RWPE2 (cell line): ENCODE data around the gene TMPRSS2.

ENCODE experiments used
- ATAC-seq: fragments of 200-7000 bp; cut with Tn5 transposase; 3 replicates; pipeline ENCODE4 v1.9.1; 2021; ENCODE audit warnings: low read depth
- DNase-seq: peaks from one replicate; pipeline ENCODE4 v3.0.0-alpha.2; 2020; ENCODE audit warnings: low spot score
- H3K27ac ChIP-seq: fragments of 450-650 bp; 2 replicates; pipeline ENCODE4 v1.5.1; 2017; ENCODE audit warnings: mild to moderate bottlenecking; ENCODE audit not compliant: poor library complexity, severe bottlenecking
- H3K27me3 ChIP-seq: fragments of 250-450 bp; sonication (Bioruptor Pico); 2 replicates; pipeline ENCODE4 v1.5.1; 2021; ENCODE audit warnings: mild to moderate bottlenecking, moderate library complexity; ENCODE audit not compliant: insufficient read depth, poor library complexity, severe bottlenecking
- H3K36me3 ChIP-seq: fragments of 250-450 bp; sonication (Bioruptor Pico); 2 replicates; pipeline ENCODE4 v1.5.1; 2020; ENCODE audit warnings: low read depth, mild to moderate bottlenecking, moderate library complexity
- H3K4me1 ChIP-seq: fragments of 250-450 bp; sonication (Bioruptor Pico); 2 replicates; pipeline ENCODE4 v1.5.1; 2021; ENCODE audit warnings: mild to moderate bottlenecking, moderate library complexity; ENCODE audit not compliant: insufficient read depth, poor library complexity, severe bottlenecking
- H3K4me3 ChIP-seq: fragments of 250-450 bp; sonication (Bioruptor Pico); 2 replicates; pipeline ENCODE4 v1.5.1; 2021; ENCODE audit warnings: mild to moderate bottlenecking, moderate library complexity; ENCODE audit not compliant: severe bottlenecking
- H3K9me3 ChIP-seq: fragments of 250-450 bp; sonication (Bioruptor Pico); 2 replicates; pipeline ENCODE4 v1.5.1; 2021; ENCODE audit warnings: mild to moderate bottlenecking, moderate library complexity; ENCODE audit not compliant: severe bottlenecking
- CTCF ChIP-seq: fragments of 450-650 bp; IDR thresholded peaks from one replicate; pipeline ENCODE4 v1.5.1; 2017; ENCODE audit warnings: mild to moderate bottlenecking, moderate library complexity; ENCODE audit not compliant: poor library complexity, severe bottlenecking

Gene TMPRSS2

GRCh38 chr21:41443562-41443961 lies 64.4 kb downstream of the TMPRSS2 start:
- no peak for DNase-seq
- no peak for TF ChIP-seq CTCF
- ATAC-seq = no peak
- Histone ChIP-seq H3K27ac (no peak overlapping the region), H3K4me1 (no peaks in the 10 kb centered on the region), H3K4me3 (no peak overlapping the region), H3K9me3 (no peaks in the 10 kb centered on the region), H3K36me3 (no peaks in the 10 kb centered on the region; the same call in 1 of the 2 replicates), H3K27me3 (no peaks in the 10 kb centered on the region)

DNA sequence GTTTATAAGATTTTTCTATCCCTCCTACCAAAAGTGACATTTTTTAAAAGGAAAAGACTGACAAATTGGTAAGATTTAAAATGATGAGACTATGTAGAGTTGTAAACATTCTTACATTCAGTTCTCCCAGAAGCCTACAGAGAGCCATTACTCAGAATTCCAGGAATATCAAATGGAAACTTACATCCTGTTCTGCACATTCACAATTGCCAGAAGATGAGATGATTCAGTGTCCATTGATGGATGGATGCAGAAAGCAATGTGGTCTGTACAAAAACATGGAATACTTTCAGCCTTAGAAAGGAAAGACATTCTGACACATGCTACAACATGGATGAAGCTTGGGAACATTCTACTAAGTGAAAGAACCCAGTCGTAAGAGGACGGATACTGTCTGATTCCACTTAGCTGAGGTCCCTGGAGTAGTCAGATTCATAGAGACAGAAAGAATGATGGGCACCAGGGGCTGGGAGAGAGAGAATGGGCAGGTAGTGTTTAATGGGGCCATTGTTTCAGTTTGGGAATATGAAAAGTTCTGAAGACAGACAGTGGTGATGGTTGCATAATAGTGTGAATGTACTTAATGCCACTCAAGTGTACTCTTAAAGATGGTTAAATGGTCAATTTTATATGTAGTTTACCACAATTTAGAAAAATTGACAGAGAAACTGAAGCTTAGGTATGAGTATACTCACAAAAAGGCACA lies 65.3 kb downstream of the TMPRSS2 start:
- no peak for TF ChIP-seq CTCF
- H3K4me1 ChIP-seq = no peaks in the 10 kb centered on the region
- H3K27me3 ChIP-seq = no peaks in the 10 kb centered on the region
- DNase-seq (no peak), ATAC-seq (no peak)
- no peaks in the 10 kb centered on the region for H3K9me3 ChIP-seq
- H3K36me3 ChIP-seq = no peaks in the 10 kb centered on the region; the same call in 1 of the 2 replicates
- no peak overlapping the region for H3K4me3 ChIP-seq
- H3K27ac ChIP-seq = no peak overlapping the region

DNA sequence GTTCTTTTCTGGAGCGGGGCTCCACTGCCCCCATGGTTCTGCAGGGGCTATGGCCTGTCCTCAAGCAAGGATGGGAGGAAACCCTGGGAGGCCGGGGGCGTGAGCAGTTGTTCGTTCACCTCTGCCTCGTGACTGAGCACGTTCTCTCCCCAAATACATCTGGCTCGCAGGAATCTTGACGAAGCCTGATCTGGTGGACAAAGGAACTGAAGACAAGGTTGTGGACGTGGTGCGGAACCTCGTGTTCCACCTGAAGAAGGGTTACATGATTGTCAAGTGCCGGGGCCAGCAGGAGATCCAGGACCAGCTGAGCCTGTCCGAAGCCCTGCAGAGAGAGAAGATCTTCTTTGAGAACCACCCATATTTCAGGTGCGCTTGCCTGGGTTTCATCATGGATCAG lies 66.4 kb downstream of the TMPRSS2 start:
- Histone ChIP-seq H3K4me1 (no peaks in the 10 kb centered on the region), H3K27me3 (no peaks in the 10 kb centered on the region), H3K9me3 (no peaks in the 10 kb centered on the region), H3K4me3 (no peak overlapping the region), H3K36me3 (peaks cover 5% of the 10 kb centered on the region; the same call in 1 of the 2 replicates), H3K27ac (no peak overlapping the region)
- DNase-seq (no peak), ATAC-seq (no peak)
- TF ChIP-seq CTCF = no peak

GRCh38 chr21:41439248-41439647 lies 68.7 kb downstream of the TMPRSS2 start:
- peaks cover 21% of the 10 kb centered on the region for H3K36me3 ChIP-seq
- H3K9me3 ChIP-seq = peaks cover 7% of the 10 kb centered on the region
- DNase-seq (no peak), ATAC-seq (no peak)
- no peak overlapping the region for H3K27ac ChIP-seq
- TF ChIP-seq CTCF = no peak
- no peak overlapping the region for H3K4me3 ChIP-seq
- H3K27me3 ChIP-seq = no peaks in the 10 kb centered on the region
- H3K4me1 ChIP-seq = no peaks in the 10 kb centered on the region

GRCh38 chr21:41438425-41439113 lies 69.4 kb downstream of the TMPRSS2 start:
- Histone ChIP-seq H3K9me3 (peaks cover 7% of the 10 kb centered on the region), H3K4me3 (no peak overlapping the region), H3K4me1 (no peaks in the 10 kb centered on the region), H3K36me3 (peaks cover 22% of the 10 kb centered on the region), H3K27me3 (no peaks in the 10 kb centered on the region), H3K27ac (no peak overlapping the region)
- DNase-seq (no peak), ATAC-seq (no peak)
- no peak for TF ChIP-seq CTCF
